Activated CD8-positive, alpha-beta memory T cell treated with anti-CD3 and anti-CD28 coated beads for 36 hours (primary cell): ENCODE measurements around the gene FICD. TPM values are rescaled to one million over a fixed set of nuclear protein-coding genes. Genes with fewer than 3 reads are reported as not detected.
"Not testable (repeated sequence)": the region's sequence is repeated elsewhere in the genome, so short reads cannot be mapped to it uniquely, and the experiment has no call there.

Experiments
- CTCF ChIA-PET: fragments of 350-600 bp; sonication (Branson Sonifier 250); formaldehyde crosslinking; loops from one replicate; lab custom pipeline; 2021; ENCODE audit warnings: antibody characterized with exemption; lab: Charles Lee
- POLR2A ChIA-PET: fragments of 350-600 bp; sonication (Branson Sonifier 250); formaldehyde crosslinking; loops from one replicate; lab custom pipeline; 2021; ENCODE audit warnings: antibody characterized with exemption; lab: Charles Lee
- total RNA-seq, 2 experiments: library from RNA; stranded (reverse); gene quantifications; one replicate each; pipeline ENCODE4 v1.2.3, GENCODE V29; 2021

FICD gene
- total RNA-seq, 2 experiments from 2014 or later = 4.1 to 4.5 TPM

DNA sequence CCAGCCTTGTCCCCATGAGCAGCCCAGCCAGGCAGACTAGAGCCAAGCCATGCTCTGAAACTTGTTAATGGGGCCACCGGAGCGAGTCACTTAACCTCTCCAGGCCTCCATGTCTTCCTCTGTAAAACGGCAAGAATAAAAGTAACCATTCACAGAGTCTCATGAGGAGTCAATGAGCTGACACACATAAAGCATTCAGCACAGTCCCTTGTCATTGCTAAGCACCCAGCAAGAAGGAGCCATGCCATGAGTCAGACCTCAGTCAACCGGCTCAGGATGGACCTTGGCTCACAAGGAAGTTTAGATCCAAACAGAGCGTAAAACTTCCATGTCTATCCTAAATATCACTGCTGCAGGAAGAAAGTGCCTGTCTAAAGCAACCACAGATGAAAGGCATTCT, 10.6 kb downstream of the FICD start:
- ChIA-PET CTCF (no interaction called here), POLR2A (no interaction called here)

DNA sequence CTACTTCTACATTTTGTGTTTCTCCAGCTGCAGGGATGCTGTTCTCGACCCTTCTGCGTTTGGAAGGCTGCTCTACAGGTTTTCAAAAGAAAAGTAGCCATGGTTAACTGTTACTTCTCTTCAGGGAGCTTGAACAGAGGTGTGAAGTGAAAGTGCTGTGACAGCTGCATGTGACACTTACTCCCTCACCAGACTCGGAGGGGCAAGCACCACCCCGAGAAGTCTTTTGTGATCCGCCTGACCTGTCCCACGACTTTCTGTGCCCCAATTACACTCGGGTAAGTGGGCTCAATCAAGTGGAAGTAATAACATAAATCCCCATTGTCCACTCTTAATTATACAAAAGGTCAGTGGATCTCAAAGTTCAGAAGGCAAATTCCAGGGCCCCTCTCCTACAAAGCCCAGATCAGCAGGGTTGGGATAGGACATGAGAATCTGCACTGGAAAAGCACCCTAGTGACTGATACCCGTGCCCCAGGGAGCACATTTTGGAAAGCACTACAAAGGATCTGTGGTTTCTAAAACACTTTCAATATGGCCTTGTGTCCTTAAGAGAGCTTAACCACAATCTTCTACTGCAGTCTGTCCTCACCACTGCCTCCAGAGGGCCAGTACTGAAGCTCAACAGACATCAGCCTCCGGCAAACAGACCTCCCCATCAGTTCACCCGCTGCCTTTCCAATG, 11.5 kb downstream of the FICD start:
- POLR2A ChIA-PET = no interaction called here
- CTCF ChIA-PET = no interaction called here

DNA sequence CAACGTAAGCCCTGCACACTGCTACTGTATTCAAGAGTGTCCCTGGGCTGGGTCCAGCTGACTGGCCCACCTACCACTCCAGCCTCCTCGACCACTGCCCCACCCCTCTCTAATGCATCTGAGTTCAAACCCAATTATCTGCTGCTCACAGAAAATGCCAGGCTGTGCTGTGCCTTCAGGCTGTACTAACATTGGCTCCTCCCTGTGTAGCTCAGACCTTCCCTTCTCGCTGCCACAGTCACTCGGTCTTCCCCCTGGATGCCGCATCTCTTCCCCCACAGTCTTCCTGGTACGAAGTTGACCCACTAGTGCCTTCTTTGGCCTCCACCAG, 12.1 kb downstream of the FICD start:
- ChIA-PET CTCF (no interaction called here), POLR2A (no interaction called here)

DNA sequence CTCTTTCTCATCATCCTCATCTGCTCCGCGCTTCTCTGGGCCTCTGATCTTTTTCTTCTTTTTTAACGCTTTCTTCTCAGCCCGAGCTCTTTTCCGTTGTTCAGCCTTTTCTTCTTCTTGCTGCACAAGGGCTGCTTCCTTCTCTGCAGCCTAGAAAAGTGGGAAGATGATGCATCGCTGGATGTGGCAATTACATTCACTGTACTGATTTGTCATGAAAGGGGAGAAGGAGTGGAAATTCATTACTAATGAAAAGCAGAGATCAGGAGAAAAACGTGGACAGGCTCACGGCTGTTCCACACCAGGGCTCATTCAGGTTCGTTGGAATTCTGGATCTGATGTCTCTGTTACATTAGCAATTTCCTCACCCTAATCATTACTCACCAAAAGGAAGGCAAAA, 15.1 kb downstream of the FICD start:
- POLR2A ChIA-PET = interaction anchor here (0.6 kb wide), 1 partner anchor 1497 kb away, joined by 3 read pairs; no protein-coding TSS in a partner anchor
- CTCF ChIA-PET = no interaction called here

DNA sequence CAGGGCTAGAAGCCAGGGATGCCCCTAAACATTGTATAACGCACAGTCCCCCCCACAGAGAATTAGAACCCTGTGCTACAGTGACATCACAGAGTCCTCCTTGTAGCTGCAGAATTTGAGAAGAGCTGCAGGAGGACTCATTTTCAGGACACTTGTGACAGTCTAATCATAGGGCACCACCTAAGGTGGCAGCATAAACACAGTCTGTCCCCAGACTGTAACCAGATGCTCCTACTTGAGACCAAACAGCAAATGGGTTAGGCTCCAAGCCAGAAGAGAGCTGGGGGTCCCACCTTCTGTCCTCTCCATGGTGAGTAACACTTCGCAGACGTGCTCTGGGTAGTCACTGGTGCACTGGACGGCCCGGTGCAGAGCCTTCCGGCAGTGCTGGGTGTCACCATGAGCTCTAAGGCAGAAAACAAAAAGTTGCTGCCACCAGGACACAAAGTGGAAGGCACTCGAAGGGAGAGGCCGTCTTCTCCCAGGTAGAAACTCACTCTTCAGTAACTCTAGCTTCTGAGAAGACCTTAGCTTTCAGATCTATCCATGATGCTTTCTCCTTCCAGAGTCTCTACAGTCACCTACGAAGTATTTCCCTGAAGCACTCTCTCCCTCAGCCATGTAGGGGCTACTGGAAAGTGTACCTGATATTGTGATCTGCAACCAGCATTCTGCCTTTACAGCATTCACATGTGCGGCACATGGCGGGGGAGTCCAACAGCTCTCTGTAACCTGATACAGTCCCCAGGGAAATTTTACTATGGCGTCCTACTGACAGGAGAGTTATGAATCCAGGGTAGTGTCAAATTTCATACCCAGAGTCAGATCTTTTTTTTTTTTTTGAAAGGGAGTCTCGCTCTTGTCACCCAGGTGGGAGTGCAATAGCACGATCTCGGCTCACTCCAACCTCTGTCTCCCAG, 17.1 kb downstream of the FICD start:
- ChIA-PET POLR2A (interaction anchor here (0.7 to 1.2 kb wide), 2 partner anchors 11 to 17 kb away, joined by 3 read pairs; no protein-coding TSS in a partner anchor), CTCF (no interaction called here)

DNA sequence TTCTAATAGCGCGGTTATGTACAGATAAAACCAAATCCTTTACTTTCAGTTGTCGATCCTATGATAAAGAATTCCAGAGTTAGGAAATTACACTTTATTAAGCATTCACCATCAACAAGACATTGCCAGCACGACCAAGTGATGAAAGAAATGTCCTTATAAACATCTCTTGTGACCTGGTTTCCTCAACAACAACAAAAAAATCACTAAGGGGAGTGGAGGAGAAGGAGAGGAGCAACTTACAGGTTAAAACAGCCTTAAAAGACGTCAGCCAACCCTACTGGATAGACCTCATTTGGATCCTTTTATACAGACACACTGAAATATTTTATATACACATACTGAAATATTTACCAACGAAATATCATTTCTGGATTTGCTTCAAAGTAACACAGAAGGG, 23.1 kb downstream of the FICD start:
- POLR2A ChIA-PET = no interaction called here
- CTCF ChIA-PET = no interaction called here

DNA sequence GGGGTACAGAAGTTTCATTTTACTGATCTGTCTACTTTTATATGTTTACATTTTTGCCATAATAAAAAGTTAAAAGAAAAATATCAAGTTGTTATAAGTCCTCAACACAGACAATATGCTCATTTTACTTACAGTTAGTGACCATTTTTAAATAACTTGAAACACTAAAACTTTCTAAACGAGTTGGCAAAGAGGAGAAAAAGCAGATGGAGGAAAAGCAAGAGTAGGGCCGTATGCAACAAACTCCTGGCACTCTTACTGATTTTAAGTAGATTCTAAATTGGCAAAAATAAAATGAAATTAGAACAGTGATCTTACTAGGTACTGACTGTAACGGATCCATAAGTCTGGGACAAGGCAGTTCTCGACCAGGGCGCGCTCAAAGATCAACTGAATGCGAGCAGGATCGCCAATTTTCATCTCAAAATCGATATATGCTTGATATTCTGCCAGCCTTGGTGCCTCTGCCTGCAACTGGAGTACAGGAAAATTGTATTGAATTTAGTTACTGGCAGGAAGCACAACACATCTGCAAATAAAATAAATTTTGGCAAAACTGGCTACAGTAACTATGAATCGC, 23.6 kb downstream of the FICD start:
- CTCF ChIA-PET = no interaction called here
- POLR2A ChIA-PET = no interaction called here

DNA sequence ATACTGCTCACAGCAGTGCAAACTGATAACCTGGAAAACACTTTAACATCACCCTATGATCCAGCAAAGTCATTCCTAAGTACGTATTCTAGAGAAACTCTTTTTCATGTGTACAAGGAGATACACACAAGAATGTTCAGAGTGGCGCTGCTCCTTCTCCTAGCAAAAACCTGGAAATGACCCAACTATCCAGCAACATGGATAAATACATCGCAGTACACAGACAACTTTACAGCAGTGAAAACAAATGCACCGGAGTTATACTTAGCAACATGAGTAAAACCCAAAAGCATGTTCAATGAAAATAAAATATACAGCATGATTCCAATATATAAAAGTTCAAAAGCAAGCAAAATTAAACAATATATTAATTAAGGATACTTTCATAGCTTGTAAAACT, 27.2 kb downstream of the FICD start:
- ChIA-PET POLR2A (no interaction called here), CTCF (no interaction called here)

DNA sequence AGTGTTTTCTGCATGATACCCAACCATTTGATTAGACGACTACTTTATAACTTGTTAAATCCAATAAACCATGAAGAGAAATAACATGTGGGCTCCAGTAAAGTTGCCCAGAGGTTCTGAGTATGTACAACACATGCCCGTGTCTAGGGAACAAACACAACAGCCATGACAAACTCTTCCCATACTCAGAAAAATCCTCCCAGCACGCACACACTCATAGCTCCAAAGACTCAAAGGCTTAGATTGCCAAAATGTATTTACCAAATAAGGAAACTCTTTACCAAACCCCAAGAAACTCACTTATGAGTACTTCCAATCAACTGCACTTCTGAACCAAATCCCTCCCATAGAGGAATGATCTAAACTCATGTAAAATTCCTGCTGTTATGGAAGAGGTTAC, 28.6 kb downstream of the FICD start:
- ChIA-PET CTCF (interaction anchor here (0.6 kb wide), 1 partner anchor 97 kb away, joined by 3 read pairs; no protein-coding TSS in a partner anchor), POLR2A (interaction anchor here (0.7 kb wide), 1 partner anchor 12 kb away, joined by 3 read pairs; no protein-coding TSS in a partner anchor)

DNA sequence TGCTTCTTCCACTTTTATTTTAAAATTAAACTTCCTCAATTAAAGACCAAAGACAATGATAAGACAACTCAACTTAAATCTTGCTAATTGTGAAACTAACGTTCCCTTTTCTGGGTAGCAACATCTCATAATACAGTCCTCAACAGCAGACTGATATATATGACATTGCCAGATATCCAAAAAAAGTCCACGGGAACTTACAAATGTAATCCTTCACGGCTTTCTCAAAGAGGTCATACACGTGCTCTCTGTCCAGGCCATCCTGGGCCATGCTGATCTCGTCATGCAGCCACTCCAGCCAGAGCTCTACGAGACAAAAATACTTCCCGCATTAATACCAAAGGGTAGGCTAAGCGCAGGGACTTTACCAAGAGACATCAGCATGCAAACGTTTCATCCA, 32.6 kb downstream of the FICD start:
- ChIA-PET POLR2A (no interaction called here), CTCF (no interaction called here)

DNA sequence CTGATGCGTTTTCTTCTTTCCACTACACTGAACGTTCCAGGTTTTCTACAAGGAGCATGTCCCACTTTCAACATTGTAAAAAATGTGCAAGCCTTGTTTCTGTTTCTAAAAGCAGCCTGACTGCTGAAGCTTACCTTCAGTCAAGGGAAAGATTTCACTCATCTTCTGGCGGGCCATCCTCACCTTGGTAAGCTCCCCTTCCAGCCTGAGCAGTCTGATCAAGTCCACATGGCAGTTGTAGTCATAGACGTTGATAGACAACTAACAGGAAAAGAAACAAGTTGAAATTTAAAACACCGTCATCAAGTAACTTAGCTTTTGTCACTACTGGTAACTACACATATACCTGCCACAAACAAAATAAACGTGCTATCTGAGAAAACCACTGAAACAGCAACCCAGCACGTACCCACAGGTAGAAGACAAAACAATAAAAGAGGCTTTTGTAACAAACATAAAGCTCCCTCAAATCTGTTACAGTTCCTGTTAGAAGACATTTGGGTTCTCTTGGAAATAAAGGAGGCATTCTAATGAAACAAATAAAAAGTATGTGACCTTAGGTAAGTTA, 34.0 kb downstream of the FICD start:
- CTCF ChIA-PET = interaction anchor here (1.6 kb wide), 1 partner anchor 8 kb away, joined by 8 read pairs; no protein-coding TSS in a partner anchor
- POLR2A ChIA-PET = interaction anchor here (1.0 to 1.4 kb wide), 2 partner anchors 11 to 17 kb away, joined by 3 read pairs; no protein-coding TSS in a partner anchor

DNA sequence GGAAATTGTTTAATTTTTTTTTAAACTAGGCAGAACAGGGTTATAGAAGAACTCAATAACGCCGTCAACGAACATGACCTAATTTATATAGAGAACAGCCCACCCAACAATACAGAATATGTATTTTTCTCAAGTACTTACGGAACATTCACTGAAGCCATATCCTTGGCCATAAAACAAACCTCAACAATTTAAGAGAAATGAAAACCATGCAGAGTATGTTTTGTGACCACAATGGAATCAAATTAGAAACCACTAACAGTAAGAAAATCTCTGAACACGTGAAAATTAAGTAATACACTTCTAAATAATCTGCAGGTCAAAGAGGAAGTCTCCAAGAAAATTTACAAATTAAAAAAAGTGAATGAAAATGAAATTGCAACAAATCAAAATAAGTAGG, 36.5 kb downstream of the FICD start:
- ChIA-PET POLR2A (no interaction called here), CTCF (interaction anchor here (0.6 kb wide), 1 partner anchor 18 kb away, joined by 3 read pairs; no protein-coding TSS in a partner anchor)

DNA sequence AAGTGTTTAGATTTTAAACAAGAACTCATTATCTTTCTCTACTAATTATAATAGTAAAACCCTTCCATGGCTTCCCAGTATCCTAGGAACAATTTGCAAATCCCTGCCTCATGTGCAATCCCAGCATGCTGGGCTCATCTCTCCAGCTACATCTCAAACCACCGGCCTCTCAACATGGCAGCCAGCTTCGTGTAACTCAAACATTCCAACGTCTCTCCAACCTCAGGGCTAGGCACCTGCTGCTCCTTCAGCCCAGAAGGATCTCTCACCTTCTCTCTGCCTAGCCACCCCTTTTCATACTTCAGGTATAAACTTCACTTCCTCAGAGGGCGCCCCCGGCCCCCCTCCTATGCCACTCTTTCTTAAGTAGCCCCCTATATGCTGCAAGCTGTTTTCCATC, 38.7 kb downstream of the FICD start:
- CTCF ChIA-PET = no interaction called here
- POLR2A ChIA-PET = no interaction called here

DNA sequence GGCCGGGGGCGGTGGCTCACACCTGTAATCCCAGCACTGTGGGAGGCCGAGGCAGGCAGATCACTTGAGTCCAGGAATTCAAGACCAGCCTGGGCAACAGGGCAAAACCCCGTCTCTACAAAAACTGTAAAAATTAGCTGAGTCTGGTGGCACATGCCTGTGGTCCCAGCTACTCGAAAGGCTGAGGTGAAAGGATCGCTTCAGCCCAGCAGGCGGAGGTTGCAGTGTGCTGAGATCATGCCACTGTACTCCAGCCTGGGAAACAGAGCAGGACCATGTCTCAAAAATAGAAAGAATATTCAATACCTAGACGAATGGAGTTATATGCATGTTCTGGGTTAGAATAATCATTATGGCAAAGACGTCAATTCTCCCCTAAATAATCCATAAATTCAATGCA, 40.3 kb downstream of the FICD start:
- CTCF ChIA-PET, POLR2A ChIA-PET: not testable (repeated sequence)

DNA sequence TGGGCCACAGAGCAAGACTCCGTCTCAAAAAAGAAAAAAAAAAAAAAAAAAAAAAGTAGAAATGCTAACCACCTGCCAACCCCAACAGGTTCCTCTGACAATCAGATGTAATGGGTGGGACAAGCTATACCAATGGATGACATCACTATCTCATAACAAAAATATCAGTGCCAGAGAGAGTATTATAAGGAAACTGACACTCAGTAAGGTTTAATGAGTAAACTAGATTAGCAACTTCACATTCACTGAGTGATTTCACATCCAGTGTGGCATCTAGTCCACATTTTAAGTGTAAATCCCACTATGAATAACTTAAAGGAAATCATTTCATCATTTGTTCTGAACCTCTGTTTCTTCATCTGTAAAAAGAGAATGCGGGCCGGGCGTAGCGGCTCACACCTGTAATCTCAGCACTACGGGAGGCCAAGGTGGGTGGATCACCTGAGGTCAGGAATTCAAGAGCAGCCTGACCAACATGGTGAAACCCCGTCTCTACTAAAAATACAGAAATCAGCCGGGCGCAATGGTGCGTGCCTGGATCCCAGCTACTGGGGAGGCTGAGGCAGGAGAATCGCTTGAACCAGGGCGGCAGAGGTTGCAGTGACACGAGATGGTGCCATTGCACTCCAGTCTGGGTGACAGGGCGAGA, 44.1 kb downstream of the FICD start:
- ChIA-PET CTCF (interaction anchor here (0.7 to 5.2 kb wide), 10 partner anchors 9 to 279 kb away, joined by 3 to 50 read pairs (median 5); no protein-coding TSS in a partner anchor), POLR2A (interaction anchor here (0.6 to 5.4 kb wide), 6 partner anchors 10 to 74 kb away, joined by 3 to 65 read pairs (median 4); partner anchors contain the start of gene SELPLG)

DNA sequence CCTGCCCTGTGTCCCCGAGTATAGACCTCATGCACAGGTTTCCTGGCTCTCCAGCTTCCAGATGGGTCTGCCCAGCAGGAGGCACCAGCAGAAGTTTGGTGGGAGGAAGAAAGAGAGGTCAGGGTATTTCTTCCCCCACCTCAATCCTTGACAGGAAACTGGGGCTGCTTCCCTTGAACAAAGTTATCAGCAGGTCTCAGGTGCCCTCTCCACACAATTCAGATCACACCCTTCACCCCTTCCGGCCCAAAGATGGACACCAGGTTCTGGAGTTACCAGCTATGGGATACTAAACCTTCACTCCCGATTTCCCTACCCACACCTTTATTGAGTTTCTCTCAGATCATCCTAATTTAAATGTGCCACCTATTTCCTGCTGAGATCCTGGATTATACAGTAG, 44.7 kb downstream of the FICD start:
- POLR2A ChIA-PET = interaction anchor here (1.5 to 5.4 kb wide), 4 partner anchors 9 to 74 kb away, joined by 3 to 65 read pairs (median 8); partner anchors contain the start of gene SELPLG
- CTCF ChIA-PET = interaction anchor here (0.7 to 5.2 kb wide), 10 partner anchors 9 to 279 kb away, joined by 3 to 50 read pairs (median 4); no protein-coding TSS in a partner anchor

DNA sequence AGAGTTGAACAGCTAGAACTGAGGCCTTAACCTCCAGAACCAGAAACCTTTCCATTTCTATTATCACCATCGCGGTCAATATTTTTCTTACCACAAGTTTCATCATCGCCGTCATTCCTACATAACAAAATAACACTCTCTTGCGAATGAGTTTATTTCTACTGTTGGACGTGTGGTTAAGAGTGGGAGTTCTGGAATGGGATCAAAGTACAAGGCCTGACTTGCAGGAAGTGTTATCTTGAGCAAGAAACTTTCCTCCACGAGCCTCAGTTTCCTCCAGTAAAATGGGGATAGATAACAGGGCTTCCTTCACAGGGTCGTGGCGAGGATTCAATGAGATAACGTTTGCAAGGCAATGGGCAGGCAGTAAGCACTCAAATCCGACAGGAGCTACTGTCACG, 45.2 kb downstream of the FICD start:
- ChIA-PET POLR2A (interaction anchor here (0.7 to 5.4 kb wide), 8 partner anchors 8 to 533 kb away, joined by 3 to 65 read pairs (median 4); partner anchors contain the start of genes ALKBH2, SELPLG and SSH1), CTCF (interaction anchor here (0.9 to 5.2 kb wide), 10 partner anchors 8 to 278 kb away, joined by 3 to 50 read pairs (median 4); partner anchors contain the start of gene SELPLG)
